A549 (cell line): ENCODE data around the gene TRMT2A. TPM values are rescaled to one million over a fixed set of nuclear protein-coding genes. Genes with fewer than 3 reads are reported as not detected.

Experiments used
- ATAC-seq, 2 experiments: fragments of 200-7000 bp in 1 of 2; fragments of >200 bp in 1 of 2; cut with Nextera tagmentation in 1 of 2; cut with Tn5 transposase in 1 of 2; 3 replicates each; pipeline versions ENCODE4 v1.8.0 to v1.9.1; 2018 to 2020; ENCODE audit warnings: mild to moderate bottlenecking in 1 of 2, moderate library complexity in 1 of 2
- CTCF ChIA-PET: fragments of 300-600 bp; sonication (Branson Sonifier 250); formaldehyde crosslinking; extraction: SDS; loops from one replicate; lab custom pipeline; 2021; ENCODE audit warnings: antibody characterized with exemption, inconsistent platforms; lab: Yijun Ruan, JAX
- POLR2A ChIA-PET: fragments of 350-600 bp; formaldehyde crosslinking; extraction: SDS; loops from one replicate; lab custom pipeline; 2021; ENCODE audit warnings: antibody characterized with exemption, inconsistent platforms; lab: Yijun Ruan, JAX
- DNase-seq, 2 experiments: peaks; one replicate each; pipeline versions ENCODE4 v3.0.0 to v3.0.0-alpha.2; 2011 to 2016; ENCODE audit warnings: low read depth in 1 of 2, low spot score in 1 of 2
- FAIRE-seq: peaks from 2 replicates; lab custom pipeline; 2011; peaks lifted over from hg19 to GRCh38; lab: Jason Lieb, UNC
- H3K27ac ChIP-seq, 2 experiments: fragments of >200 bp; sonication (Bioruptor Twin); formaldehyde crosslinking; 3 replicates each; pipeline ENCODE4 v1.5.1; 2016 to 2017
- H3K4me1 ChIP-seq: fragments of >200 bp; sonication (Bioruptor Twin); formaldehyde crosslinking; 3 replicates; pipeline ENCODE4 v1.6.1; 2016
- H3K4me2 ChIP-seq: fragments of >200 bp; sonication (Bioruptor Twin); formaldehyde crosslinking; 3 replicates; pipeline ENCODE4 v1.6.1; 2016
- H3K4me3 ChIP-seq: fragments of >200 bp; sonication (Bioruptor Twin); formaldehyde crosslinking; 3 replicates; pipeline ENCODE4 v1.5.1; 2016
- H3K9me3 ChIP-seq: fragments of >200 bp; sonication (Bioruptor Twin); formaldehyde crosslinking; 3 replicates; pipeline ENCODE4 v1.6.1; 2016
- CBX2 ChIP-seq: fragments of 200-600 bp; sonication (generic); IDR thresholded peaks from 2 replicates; pipeline ENCODE4 v1.6.1; 2016; ENCODE audit warnings: low read depth, mild to moderate bottlenecking, borderline replicate concordance
- E2F6 ChIP-seq: IDR thresholded peaks from 2 replicates; pipeline ENCODE4 v1.6.1; 2012; ENCODE audit warnings: low read depth, borderline replicate concordance
- EHMT2 ChIP-seq: fragments of 200-600 bp; sonication (generic); IDR thresholded peaks from 2 replicates; pipeline ENCODE4 v1.6.1; 2016; ENCODE audit warnings: antibody characterized with exemption, low read depth, mild to moderate bottlenecking, moderate library complexity
- ELK1 ChIP-seq: fragments of 150-350 bp; IDR thresholded peaks from 2 replicates; pipeline ENCODE4 v1.6.1; 2014; ENCODE audit warnings: low read depth, mild to moderate bottlenecking, low read length
- EP300 ChIP-seq, 2 experiments: fragments of >200 bp; sonication (Bioruptor Twin); formaldehyde crosslinking; IDR thresholded peaks; 2 replicates in 1 of 2; 3 replicates in 1 of 2; pipeline ENCODE4 v1.6.1; 2016 to 2017
- HOXA7 ChIP-seq: fragments of 250-450 bp; sonication (Bioruptor Pico); IDR thresholded peaks from 2 replicates; pipeline ENCODE4 v1.5.0; 2020; ENCODE audit warnings: mild to moderate bottlenecking, moderate library complexity
- HOXB13 ChIP-seq: fragments of 250-450 bp; sonication (Bioruptor Pico); IDR thresholded peaks from 2 replicates; pipeline ENCODE4 v1.5.0; 2020; ENCODE audit warnings: low read depth, mild to moderate bottlenecking, moderate library complexity
- NFE2L2 ChIP-seq: fragments of 150-350 bp; conservative IDR thresholded peaks from 2 replicates; pipeline ENCODE4 v1.6.1; 2014; ENCODE audit warnings: low read length
- NR3C1 ChIP-seq: fragments of >200 bp; sonication (Bioruptor Twin); formaldehyde crosslinking; IDR thresholded peaks from 3 replicates; pipeline ENCODE4 v1.6.1; 2017
- PHF8 ChIP-seq: fragments of 200-600 bp; sonication (generic); IDR thresholded peaks from 2 replicates; pipeline ENCODE4 v1.6.1; 2016; ENCODE audit warnings: low read depth, mild to moderate bottlenecking, antibody characterized with exemption, moderate library complexity, borderline replicate concordance
- POLR2A ChIP-seq: IDR thresholded peaks from 2 replicates; pipeline ENCODE4 v1.6.1; 2012; ENCODE audit warnings: mild to moderate bottlenecking, low read length
- POLR2AphosphoS2 ChIP-seq: conservative IDR thresholded peaks from 2 replicates; pipeline ENCODE4 v1.6.1; 2012; ENCODE audit warnings: low read length, improper control_type of control experiment, inconsistent platforms
- RARB ChIP-seq: fragments of 250-450 bp; sonication (Bioruptor Pico); IDR thresholded peaks from 2 replicates; pipeline ENCODE4 v1.8.0; 2021; ENCODE audit warnings: mild to moderate bottlenecking, moderate library complexity
- REST ChIP-seq: fragments of 200-600 bp; sonication (generic); IDR thresholded peaks from 2 replicates; pipeline ENCODE4 v1.6.1; 2016; ENCODE audit warnings: antibody characterized with exemption, mild to moderate bottlenecking, moderate library complexity
- RFX5 ChIP-seq: fragments of 450-650 bp; IDR thresholded peaks from 2 replicates; pipeline ENCODE4 v1.7.1; 2014; ENCODE audit warnings: antibody characterized with exemption, mild to moderate bottlenecking, moderate library complexity
- RNF2 ChIP-seq: fragments of 200-600 bp; sonication (generic); IDR thresholded peaks from 2 replicates; pipeline ENCODE4 v1.6.1; 2016; ENCODE audit warnings: low read depth, mild to moderate bottlenecking, antibody characterized with exemption, moderate library complexity, borderline replicate concordance
- SMC3 ChIP-seq: fragments of >200 bp; sonication (Bioruptor Twin); formaldehyde crosslinking; IDR thresholded peaks from 3 replicates; pipeline ENCODE4 v1.6.1; 2018; ENCODE audit warnings: inconsistent platforms
- WGBS: methylation state at CpG from one replicate; pipeline ENCODE4 v1.1.6; 2017; ENCODE audit errors: missing lambda C conversion rate; 5-methylcytosine and 5-hydroxymethylcytosine counted together
- polyA plus RNA-seq, 4 experiments: library from polyadenylated mRNA; depleted of rRNA in 3 of 4; stranded (reverse); fragments of >200 nt; fragmentation: RNase III in 1 of 4; extraction: RNeasy Plus Mini Kit Qiagen cat#74134 plus additional on column Dnase treatment in 1 of 4; gene quantifications; 2 replicates in 3 of 4; 3 replicates in 1 of 4; pipeline ENCODE4 v1.2.3, GENCODE V29; 2011 to 2017

The TRMT2A gene
- polyA plus RNA-seq, 2 of the 4 experiments (the other 2 are of a cell fraction), result 12.3 to 28.8 TPM

GRCh38 chr22:20128902-20129746 lies 12.1 kb upstream of the TRMT2A start (continued):
- TF ChIP-seq NFE2L2, result no peak
- TF ChIP-seq PHF8, result no peak
- no peak for TF ChIP-seq EHMT2
- TF ChIP-seq ELK1, result no peak
- no peak for TF ChIP-seq E2F6
- TF ChIP-seq, all 56 proteins: peak for 4

DNA sequence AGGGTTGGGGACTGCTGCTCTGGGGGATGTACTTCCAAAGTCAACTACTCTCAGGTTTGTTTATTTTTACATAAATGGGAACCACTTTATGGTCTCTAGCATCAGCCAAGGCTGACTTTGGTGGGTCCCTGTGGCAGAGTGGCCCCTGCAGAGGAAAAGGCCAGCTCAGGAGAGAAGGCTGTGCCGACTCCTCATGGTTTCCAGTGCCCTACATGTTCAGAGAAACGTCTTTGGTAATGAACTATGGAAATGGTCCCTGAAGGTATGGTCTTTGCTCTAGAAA lies 11.5 kb upstream of the TRMT2A start:
- ATAC-seq (no peak), FAIRE-seq (no peak), DNase-seq (no peak)
- ChIA-PET POLR2A (no interaction called here), CTCF (interaction anchor here (1.0 to 1.2 kb wide), 2 partner anchors 10 to 158 kb away, joined by 3 to 4 read pairs; no protein-coding TSS in a partner anchor)
- Histone ChIP-seq H3K4me1 (peaks cover 7% of the 10 kb centered on the region; the same call in 1 of the 3 replicates), H3K27ac (no peak overlapping the region), H3K4me3 (no peak overlapping the region), H3K4me2 (no peak overlapping the region), H3K9me3 (no peaks in the 10 kb centered on the region)
- TF ChIP-seq POLR2AphosphoS2, result no peak
- TF ChIP-seq PHF8, result no peak
- TF ChIP-seq NR3C1, result no peak
- TF ChIP-seq RARB, result no peak
- no peak for TF ChIP-seq RNF2
- no peak for TF ChIP-seq ELK1
- TF ChIP-seq EP300 (IDR thresholded peaks at IDR 0.05), result no peak
- no peak for TF ChIP-seq E2F6
- no peak for TF ChIP-seq CBX2
- TF ChIP-seq RFX5, result no peak
- TF ChIP-seq POLR2A, result no peak
- no peak for TF ChIP-seq REST
- TF ChIP-seq HOXA7, result no peak
- no peak for TF ChIP-seq SMC3
- no peak for TF ChIP-seq HOXB13 (CRISPR knock-in tag)
- 70% methylated on average over 2 of the region's 2 CpGs for WGBS
